Measurements from ENCODE around the gene SNN.

Gene SNN

GRCh38 chr16:11673091-11674000 is 5.1 kb downstream of the SNN start:
- Histone ChIP-seq H4K20me1 (ENCODE audit: insufficient read depth) (0 out of 2 replicates have a peak, but pooled peaks cover 5% of the 10 kb centered on the region), H3K4me2 (no peak overlapping the region), H3K9ac (no peak overlapping the region), H3K27ac (no peak overlapping the region), H3K79me2 (ENCODE audit: insufficient read depth, low read depth) (no peaks in the 10 kb centered on the region), H3K36me3 (ENCODE audit: insufficient read depth) (no peaks in the 10 kb centered on the region), H3K4me3 (IDR thresholded peaks at IDR 0.05; ENCODE audit: insufficient read depth, low read depth, low read length) (no peak overlapping the region), H3K4me1 (ENCODE audit: low read depth, poor library complexity, severe bottlenecking) (peaks cover 26% of the 10 kb centered on the region), H2AFZ (ENCODE audit: low read depth) (no peak overlapping the region), H3K27me3 (ENCODE audit: insufficient read depth, low read depth) (no peaks in the 10 kb centered on the region)
- TF ChIP-seq CTCF (conservative IDR thresholded peaks at IDR 0.05; ENCODE audit: low read depth, low read length) = no peak

GRCh38 chr16:11674001-11674817 is 6.0 kb downstream of the SNN start:
- Histone ChIP-seq H3K4me2 (no peak overlapping the region), H4K20me1 (ENCODE audit: insufficient read depth) (0 out of 2 replicates have a peak, but pooled peaks cover 5% of the 10 kb centered on the region), H2AFZ (ENCODE audit: low read depth) (no peak overlapping the region), H3K27ac (no peak overlapping the region), H3K9ac (no peak overlapping the region), H3K4me3 (IDR thresholded peaks at IDR 0.05; ENCODE audit: insufficient read depth, low read depth, low read length) (no peak overlapping the region), H3K4me1 (ENCODE audit: low read depth, poor library complexity, severe bottlenecking) (peaks cover 34% of the 10 kb centered on the region), H3K27me3 (ENCODE audit: insufficient read depth, low read depth) (no peaks in the 10 kb centered on the region), H3K36me3 (ENCODE audit: insufficient read depth) (peaks cover 6% of the 10 kb centered on the region; the same call in 1 of the 2 replicates), H3K79me2 (ENCODE audit: insufficient read depth, low read depth) (no peaks in the 10 kb centered on the region)
- no peak for TF ChIP-seq CTCF (conservative IDR thresholded peaks at IDR 0.05; ENCODE audit: low read depth, low read length)

DNA sequence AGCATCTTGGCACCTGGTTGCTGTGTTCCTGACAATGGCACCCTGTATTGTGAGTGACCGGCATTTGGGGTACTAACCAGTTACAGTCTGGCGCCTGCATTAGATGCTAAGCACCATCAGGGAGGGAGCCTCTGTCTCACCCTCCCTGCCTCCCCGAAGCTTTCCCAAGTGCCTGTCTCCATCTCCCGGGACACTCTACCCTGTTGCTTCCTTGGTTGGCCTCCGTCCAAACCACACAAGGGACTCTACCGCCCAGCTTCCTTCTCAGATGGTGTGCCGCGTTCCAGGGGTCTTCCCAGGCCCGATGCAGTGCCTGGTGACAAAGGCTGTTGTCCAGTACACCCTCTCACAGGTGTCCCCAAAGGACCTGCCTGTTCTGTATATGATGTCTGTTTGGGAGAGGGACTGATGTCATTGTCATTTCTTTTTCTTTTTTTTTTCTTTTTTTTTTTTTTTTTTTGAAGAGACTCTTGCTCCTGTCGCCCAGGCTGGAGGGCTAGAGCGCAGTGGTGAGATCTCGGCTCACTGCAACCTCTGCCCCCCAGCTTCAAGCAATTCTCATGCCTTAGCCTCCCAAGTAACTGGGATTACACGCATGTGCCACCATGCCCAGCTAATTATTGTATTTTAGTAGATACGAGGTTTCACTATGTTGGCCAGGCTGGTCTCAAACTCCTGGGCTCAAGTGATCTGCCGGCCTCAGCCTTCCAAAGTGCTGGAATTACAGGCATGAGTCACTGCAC is 6.7 kb downstream of the SNN start:
- Histone ChIP-seq H3K4me1 (ENCODE audit: low read depth, poor library complexity, severe bottlenecking) (peaks cover 35% of the 10 kb centered on the region), H3K79me2 (ENCODE audit: insufficient read depth, low read depth) (no peaks in the 10 kb centered on the region), H3K9ac (no peak overlapping the region), H4K20me1 (ENCODE audit: insufficient read depth) (0 out of 2 replicates have a peak, but pooled peaks cover 5% of the 10 kb centered on the region), H3K27ac (no peak overlapping the region), H2AFZ (ENCODE audit: low read depth) (no peak overlapping the region), H3K27me3 (ENCODE audit: insufficient read depth, low read depth) (no peaks in the 10 kb centered on the region), H3K4me2 (no peak overlapping the region), H3K4me3 (IDR thresholded peaks at IDR 0.05; ENCODE audit: insufficient read depth, low read depth, low read length) (no peak overlapping the region), H3K36me3 (ENCODE audit: insufficient read depth) (peaks cover 12% of the 10 kb centered on the region; the same call in 1 of the 2 replicates)
- TF ChIP-seq CTCF (conservative IDR thresholded peaks at IDR 0.05; ENCODE audit: low read depth, low read length) = no peak

Data from KMS-11 (cell line).